ENCODE data around the gene TRIM37. TPM values are rescaled to one million over a fixed set of nuclear protein-coding genes. Genes with fewer than 3 reads are reported as not detected.

The TRIM37 gene
- total RNA-seq, 1 experiment from 2014 or later: 40.4 TPM

DNA sequence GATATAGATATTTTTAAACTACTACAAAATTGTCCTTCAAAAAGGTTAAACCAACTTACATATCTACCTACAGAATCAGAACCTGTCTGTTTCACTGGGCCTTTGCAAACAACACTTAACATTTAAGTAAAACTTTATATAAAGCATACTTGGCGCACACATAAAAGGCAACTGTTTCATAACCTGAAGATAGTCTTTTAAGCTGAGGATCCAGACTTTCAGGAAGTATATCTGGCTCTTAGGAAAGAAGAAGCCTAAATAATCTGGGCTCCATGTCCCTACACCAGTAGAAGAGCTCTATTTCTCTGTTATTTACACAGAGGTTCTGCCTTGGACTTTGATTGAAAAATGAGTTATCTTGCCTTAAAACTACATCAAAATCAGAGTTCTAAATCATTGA, 75.9 kb downstream of the TRIM37 start:
- DNase-seq (ENCODE audit: low read depth): no peak

DNA sequence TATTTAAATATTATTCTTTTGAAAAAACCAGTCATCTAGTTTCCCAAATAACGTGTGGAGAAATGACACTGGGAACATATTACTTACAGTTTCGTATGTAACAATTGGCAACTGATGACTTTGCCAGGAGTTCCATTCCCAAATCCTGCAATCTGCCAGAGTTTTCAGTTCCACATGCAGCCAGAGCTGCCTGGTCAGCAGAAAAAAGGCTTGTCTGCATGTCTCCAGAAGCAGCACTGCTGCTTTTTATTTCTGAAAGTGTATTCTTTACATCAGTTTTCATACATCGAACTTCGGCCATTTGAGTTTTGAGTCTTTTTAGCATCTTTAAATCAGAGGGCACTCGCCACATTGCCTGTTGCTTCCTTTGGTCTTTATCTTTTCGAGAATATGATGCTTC, 78.4 kb downstream of the TRIM37 start:
- no peak for DNase-seq (ENCODE audit: low read depth)

DNA sequence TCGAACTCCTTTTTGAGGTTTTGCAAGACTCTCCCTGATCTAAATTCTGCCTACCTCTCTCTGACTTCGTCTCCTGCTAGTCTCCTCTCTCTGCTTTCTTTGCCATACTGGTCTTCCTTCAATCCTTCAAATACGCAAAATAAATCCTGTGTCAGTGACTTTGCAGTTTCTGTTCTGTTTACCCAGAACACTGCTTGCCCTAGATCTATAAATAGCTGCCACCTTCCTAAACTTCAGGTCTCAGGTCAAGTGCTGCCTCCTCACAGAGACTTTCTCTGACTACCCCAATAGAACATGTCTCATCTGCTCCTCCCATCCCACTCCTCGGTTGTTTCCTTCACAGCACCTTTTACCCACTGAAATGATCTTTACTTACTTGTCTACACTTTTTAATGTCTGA, 78.9 kb downstream of the TRIM37 start:
- no peak for DNase-seq (ENCODE audit: low read depth)

DNA sequence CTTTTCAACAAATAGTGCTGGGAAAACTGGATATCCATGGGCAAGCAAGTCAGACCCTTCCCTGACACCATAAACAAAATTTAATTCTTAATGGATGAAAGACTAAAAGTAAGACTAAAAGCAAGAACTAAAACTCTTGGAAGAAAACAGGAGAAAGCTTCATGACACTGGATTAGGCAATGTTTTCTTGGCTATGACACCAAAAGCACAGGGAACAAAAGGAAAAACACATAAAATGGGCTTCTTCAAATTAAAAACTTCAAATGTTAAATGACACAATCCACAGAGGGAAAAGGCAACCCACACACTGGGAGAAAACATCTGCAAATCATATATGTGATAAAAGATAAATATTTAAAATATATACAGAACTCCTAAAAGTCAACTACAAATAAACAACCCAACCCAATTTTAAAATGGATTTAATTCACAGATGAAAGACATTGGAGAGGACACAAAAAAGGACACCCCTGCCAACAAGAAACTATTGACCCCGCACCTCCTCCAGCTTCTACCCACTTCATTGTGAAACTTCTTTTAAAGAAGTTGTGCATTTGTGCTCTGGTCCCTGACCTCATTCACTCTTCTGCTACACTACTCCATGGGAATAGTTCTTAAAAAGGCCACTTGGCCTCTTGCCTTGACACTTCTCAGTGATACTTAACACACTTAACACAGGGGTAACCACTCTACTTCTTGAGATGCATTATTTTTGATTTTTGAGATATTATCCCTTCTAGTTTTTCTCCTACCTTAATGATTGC, 80.3 kb downstream of the TRIM37 start:
- no peak for DNase-seq (ENCODE audit: low read depth)

DNA sequence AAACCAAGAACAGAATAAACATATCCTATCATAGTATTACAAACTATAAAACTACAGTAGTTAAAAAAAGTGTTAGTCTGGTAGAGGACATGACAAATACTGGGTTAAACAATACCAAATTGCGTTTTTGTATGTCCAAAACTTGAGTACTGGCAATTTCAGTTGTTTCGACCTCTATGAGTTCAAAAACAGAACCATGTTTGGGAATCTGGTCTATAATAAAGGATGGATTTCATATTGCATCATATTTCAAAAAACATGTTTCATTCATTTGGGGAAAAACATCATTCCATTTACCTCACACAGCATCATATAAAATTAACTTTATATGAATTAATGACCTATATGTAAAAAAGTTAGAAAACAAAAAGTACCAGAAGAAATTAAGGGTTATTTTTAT, 81.8 kb downstream of the TRIM37 start:
- no peak for DNase-seq (ENCODE audit: low read depth)

DNA sequence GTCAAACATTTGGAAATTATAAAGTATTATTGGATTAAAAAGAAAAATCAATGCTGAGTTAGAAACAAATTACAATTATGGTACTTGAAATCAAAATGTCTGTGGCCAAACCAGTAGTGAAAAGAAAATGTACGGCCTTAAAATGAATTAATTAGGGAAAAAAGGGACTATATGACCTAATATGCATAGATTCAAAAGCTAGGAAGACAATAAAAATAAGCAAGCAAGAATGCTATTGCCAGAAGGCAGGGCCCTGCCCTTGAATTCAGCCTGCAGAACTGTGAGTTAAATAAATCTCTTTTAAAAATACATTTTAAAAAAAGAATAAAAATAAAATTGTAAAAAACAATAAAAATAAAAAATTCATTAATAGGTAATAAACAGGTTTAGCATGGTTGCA, 88.7 kb downstream of the TRIM37 start:
- DNase-seq (ENCODE audit: low read depth): no peak

DNA sequence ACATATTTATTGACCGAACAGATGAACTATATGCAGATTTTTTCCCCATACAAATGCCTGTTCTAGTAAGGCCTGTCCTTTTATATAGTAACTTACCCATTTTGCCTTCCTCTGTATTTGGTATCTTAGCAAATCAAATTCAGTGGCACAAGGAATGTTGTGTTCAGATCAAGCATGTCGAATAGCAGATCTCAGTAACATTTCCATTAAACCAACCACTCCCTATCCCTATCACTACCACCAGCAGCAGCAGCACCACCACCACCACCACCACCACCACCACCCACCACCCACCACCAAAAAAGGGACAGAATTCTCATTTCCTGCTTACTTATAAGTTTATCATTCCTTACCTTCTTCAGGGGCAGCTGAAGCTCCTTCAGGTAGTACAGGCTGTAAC, 94.7 kb downstream of the TRIM37 start:
- no peak for DNase-seq (ENCODE audit: low read depth)

DNA sequence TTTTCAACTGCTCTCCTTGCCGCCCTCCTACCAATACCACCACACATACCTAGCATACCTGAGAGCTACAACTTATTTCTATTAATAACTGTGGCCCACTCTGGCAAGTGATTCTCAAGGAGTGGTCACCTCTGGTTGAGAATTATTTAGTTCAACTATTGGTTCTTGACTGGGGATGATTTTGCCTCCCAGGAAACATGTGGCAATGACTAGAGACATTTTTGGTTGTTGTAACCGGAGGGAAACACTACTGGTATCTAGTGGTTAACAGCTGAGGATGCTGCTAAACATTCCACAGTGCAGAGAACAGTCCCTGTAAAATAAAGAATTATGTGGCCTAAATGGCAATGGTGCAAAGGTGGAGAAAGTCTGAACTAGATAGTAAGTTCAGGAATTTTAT, 96.7 kb downstream of the TRIM37 start:
- DNase-seq (ENCODE audit: low read depth): no peak

DNA sequence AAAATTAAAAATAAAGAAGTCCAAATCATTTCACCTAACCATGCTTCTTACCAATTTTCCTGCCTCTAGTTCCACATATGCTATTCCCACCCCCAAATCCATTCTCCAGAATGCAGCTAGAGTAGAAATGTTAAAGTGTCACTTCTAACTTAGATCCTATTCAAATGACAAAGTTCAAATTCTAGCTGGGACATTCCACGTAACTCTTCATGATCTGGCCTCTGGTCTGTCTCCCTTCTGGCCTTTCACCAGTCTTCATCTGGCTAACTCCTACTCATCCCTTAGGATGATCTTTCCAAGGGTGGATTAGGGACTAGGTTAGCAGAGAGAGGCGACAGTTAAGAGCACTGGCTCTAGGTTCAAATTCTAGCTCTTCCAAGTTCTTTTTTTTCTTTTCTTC, 97.9 kb downstream of the TRIM37 start:
- DNase-seq (ENCODE audit: low read depth): no peak

DNA sequence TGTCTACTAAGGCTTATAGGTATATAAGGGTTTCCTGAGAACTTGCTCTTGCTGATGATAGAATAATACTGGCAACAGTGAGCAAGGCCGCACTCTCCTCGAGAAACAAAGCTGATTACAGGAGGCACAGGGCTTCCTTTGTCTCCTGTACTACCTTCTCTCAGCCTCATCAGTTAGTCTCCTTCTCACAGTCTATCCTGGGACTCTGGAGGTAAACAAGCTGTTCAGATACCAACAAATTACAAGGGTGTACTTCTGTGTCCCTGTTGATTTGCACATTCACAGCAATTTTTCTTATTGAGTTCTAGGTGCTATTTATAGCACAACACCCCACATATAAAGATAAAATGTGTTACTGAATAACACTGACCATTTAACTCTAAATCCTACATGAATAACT, 98.7 kb downstream of the TRIM37 start:
- no peak for DNase-seq (ENCODE audit: low read depth)

DNA sequence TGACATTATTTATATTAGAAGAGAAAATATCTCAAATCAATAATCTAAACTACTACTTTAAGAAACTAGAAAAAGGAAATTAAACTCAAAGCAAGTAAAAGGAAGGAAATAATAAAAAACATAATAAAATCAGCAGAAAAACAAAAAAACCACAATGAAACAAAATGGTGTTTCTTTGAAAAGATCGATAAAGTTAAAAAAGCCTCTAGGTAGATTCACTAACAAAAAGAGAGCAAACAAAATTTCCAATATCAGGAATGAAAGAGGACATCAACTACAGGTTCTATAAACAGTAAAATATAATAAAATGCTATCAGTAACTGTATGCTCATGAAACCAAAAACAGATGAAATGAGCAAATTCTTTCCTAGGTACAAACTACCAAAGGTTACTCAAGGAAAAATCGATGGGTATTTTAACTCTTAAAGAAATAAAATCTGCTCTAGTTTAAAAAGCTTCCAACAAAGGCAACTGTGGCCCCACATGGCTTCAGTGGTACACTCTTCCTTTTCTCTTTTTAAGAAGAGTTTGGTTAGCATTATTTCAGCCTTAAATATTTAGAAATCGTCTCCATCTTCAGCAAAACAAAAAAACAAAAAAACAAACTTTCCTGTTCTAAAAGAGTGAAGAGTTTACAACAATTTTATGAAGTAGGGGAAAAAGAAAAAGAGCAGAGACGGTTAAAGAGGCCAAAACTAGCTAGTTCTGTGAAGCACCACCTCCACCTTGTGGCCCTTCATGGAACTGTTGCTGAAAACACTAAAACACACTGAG, 102.2 kb downstream of the TRIM37 start:
- DNase-seq (ENCODE audit: low read depth): peak; percentile 57

DNA sequence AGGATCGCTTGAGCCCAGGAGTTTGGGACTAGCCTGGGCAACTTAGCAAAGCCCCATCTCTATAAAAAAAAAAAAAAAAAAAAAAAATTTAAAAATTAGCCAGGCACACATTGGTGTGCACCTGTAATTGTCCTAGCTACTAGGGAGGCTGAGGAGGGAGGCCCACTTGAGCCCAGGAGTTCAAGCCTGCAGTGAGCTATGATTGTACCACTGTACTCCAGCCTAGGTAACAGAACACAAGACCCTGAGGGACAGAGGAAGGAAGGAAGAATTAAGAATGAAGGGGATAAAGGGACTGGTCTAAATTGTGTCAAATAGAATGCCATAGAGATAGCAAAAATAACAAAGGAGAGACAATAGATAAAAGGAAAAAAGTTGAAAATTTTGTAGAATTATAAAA, 102.8 kb downstream of the TRIM37 start:
- no peak for DNase-seq (ENCODE audit: low read depth)

DNA sequence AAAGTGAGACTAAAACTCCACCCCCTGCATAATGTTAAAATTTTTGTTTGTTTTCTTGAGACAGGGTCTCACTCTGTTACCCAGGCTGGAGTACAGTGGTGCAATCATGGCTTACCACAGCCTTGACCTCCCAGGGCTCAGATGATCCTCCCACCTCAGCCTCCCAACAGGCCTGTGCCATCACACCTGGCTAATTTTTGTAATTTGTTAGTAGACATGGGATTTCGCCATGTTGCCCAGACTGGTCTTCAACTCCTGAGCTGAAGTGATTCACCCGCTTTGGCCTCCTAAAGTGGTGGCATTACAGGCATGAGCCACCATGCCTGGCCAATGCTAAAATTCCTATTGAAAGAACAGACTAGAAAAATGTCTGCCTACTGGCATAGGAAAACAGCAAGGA, 103.8 kb downstream of the TRIM37 start:
- peak; percentile 36 for DNase-seq (ENCODE audit: low read depth)

DNA sequence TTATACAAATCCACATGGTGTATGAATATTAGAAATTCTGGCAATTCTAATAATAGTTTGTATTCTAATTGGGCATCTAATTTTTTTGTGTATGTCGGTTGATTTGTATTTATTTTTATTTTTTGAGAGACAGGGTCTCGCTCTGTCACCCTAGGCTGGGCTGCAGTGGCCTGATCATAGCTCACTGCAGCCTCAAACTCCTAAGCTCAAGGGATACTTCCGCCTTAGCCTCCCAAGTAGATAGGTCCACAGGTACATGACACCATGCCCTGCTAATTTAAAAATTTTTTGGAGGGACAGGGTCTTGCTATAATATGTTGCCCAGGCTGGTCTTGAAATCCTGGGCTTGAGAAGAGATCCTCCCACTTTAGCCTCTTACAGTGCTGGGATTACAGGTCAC, 104.6 kb downstream of the TRIM37 start:
- DNase-seq (ENCODE audit: low read depth): no peak

DNA sequence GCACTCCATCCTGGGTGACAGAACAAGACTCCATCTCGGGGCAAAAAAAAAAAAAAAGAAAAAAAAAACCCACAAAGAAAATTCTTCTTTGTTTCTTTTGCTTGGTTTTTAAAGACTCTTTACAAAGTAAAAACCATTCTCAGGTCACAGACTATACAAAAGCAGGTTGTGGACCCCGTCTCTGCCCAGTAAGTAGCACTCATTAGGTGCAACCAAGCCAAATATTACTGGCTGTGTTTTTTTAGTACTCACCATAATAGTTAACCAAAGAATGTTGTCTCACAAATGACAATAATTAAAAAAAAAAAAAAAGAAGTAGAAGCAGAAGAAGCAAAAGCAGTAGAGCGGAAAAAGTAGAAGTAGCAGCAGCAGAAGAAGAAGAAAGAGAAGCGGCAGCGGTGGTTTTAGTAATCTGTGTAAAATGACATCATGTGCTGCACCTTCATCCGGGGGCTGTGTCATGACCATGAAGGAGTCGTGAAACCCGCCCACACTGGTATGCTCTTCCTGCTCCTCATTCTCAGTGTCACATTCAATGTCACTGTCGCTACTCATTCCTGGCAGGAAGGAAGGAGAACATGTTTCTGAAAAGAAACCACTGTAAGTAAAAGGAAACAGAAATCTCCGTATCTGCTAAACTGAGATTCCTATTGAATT, 105.4 kb downstream of the TRIM37 start:
- peak; percentile 48 for DNase-seq (ENCODE audit: low read depth)

DNA sequence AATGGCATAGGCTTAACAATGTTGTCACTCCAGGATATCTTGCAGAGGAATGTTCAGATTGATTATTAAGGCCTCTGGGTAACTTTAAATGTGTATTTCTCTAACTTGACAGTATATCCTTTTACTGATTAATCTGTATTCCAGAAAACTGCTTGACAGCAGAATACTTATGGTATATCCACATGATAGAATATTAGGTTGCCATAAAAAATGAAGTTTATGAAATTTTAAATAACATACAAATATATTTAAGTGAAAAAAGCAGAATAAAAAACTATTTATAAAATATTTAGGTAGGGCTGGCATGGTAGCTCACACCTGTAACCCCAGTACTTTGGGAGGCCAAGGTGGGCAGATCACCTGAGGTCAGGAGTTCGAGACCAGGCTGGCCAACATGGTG, 106.7 kb downstream of the TRIM37 start:
- DNase-seq (ENCODE audit: low read depth): no peak

DNA sequence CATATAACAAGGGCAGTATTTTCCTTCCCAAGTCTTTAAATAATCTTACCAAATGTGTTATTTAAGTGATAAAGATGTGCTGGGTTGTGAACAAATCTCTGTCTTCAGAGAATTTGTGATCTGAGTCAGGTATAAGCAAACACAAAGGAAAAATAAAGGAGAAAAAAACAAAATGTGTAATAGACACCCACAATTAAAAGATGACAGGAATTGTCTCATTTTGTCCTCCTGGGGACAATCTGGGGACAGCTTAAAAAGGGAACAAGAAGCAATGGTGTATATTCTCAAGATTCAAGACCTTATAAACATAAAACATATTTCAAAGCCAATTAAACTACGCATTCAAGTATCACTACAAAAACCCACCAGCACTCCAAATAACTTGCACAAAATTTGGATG, 107.2 kb downstream of the TRIM37 start:
- DNase-seq (ENCODE audit: low read depth): no peak

DNA sequence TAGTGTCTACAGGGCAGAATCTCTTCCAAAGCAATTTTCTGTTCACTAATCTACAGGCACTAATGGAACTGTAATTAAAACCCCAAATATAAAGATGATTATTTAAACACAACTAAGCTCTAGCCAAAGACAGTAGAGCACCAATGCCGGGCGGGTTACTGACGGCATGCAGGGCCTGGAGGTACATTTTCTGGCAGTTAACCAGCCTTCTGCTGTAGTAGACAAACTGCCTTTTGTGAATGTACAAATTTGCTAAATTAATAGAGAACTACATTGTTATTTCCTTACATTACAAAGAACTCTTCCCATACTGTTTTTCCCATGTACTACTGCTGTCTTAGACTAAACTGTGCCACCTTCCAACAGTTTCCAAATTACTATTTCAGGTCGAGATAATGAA, 107.8 kb downstream of the TRIM37 start:
- no peak for DNase-seq (ENCODE audit: low read depth)

DNA sequence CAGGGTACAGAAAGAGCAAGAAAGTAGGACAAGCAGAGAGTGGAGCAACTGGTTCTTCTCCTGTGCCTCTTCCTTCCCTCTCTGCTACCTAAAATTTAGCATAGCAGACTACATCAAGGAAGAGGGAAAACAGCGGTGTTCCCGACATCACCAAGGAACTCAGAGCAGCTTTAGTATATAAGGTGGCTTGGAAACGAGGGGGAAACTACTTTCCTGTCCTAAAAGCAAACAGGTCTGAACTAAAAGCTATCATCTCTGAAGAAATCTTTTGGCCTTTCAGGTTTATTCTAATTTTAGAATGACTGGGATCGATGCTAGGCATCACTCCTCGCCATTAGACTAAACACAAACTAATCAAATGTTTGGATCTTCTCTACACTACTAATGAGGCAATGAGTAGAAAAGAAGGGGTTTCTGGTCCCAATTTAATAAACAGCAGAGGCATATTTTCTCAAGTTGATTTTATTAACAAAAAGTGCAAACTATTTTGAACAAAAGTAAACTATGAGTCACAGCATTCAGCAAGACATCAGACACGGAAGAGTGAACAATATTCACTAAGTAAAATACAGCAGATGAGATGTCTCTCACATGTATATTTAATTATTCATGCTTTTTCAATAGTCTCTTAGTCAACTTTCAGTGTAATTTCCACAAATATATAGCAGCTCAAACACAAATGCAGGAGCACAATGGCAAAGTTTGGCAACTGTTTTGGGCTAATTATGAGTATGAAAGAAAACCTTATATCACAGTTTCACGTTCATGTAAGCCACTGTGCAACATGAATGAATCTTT, 108.7 kb downstream of the TRIM37 start:
- DNase-seq (ENCODE audit: low read depth): no peak

DNA sequence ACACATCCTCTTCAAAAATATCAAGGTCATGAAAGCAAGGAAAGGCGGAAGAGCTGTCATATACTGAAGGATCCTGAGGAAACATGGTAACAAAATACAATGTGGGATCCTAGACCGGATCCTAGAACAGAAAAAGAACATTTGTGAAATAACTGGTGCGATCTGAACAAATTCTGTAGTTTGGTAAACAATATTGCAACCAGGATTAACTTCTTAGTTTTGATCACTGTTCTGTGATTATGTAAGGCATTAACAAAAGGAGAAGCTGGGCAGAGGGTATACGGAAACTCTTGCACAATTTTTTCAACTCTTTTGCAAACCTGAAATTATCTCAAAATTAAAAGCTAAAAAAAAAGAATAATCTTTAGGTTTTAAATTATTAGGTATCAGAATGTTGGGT, 109.7 kb downstream of the TRIM37 start:
- no peak for DNase-seq (ENCODE audit: low read depth)

DNA sequence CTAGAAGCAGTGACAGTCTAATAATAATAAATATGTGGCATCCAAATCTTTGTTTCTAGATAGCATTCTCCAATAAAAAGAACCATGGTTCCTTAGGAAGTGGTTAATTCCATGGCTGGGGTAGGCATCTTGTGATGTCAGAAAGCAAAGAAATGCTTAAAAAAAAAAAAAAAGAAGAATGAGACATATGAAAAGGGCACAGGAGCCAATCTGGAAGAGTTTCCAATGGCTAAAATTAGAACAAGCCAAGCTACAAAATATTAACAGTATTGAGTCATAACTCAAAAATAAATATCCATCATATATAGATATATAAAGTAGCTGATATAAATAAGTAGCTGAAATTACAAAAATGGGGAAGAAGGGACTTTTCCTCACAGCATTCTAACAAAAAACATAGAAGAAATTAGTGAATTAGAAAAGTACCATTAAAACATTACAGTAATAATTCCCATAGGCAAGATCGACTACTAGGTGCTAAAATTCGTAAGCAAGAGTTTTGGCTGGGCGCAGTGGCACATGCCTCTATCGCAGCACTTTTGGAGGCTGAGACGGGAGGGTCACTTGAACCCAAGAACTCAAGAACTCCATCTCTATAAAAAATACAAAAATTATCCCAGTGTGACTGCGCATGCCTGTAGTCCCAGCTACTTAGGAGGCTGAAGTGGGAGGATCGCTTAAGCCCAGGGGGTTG, 111.3 kb downstream of the TRIM37 start:
- peak; percentile 17 for DNase-seq (ENCODE audit: low read depth)

Measured in LHCN-M2 (cell line).